Ishikawa (cell line): ENCODE measurements around the gene MYNN.

ENCODE experiments used
- CEBPB ChIP-seq: IDR thresholded peaks from 2 replicates; pipeline ENCODE4 v1.6.1; 2012
- CREB1 ChIP-seq: IDR thresholded peaks from 2 replicates; pipeline ENCODE4 v1.6.1; 2012; ENCODE audit warnings: low read depth
- EGR1 ChIP-seq: IDR thresholded peaks from 2 replicates; pipeline ENCODE4 v1.6.1; 2012
- EP300 ChIP-seq: IDR thresholded peaks from 2 replicates; pipeline ENCODE4 v1.6.1; 2012; ENCODE audit warnings: borderline replicate concordance
- FOXM1 ChIP-seq: IDR thresholded peaks from 2 replicates; pipeline ENCODE4 v1.6.1; 2012; ENCODE audit warnings: low read depth, borderline replicate concordance
- MAX ChIP-seq: IDR thresholded peaks from 2 replicates; pipeline ENCODE4 v1.6.1; 2012
- NFIC ChIP-seq: IDR thresholded peaks from 2 replicates; pipeline ENCODE4 v1.6.1; 2012
- RAD21 ChIP-seq: IDR thresholded peaks from 2 replicates; pipeline ENCODE4 v1.6.1; 2012; ENCODE audit warnings: low read depth
- REST ChIP-seq: IDR thresholded peaks from 2 replicates; pipeline ENCODE4 v1.6.1; 2012; ENCODE audit warnings: low read depth, mild to moderate bottlenecking
- TAF1 ChIP-seq: IDR thresholded peaks from 2 replicates; pipeline ENCODE4 v1.6.1; 2012; ENCODE audit warnings: low read depth, mild to moderate bottlenecking
- TCF12 ChIP-seq: IDR thresholded peaks from 2 replicates; pipeline ENCODE4 v1.6.1; 2012; ENCODE audit warnings: low read depth
- TEAD4 ChIP-seq: IDR thresholded peaks from 2 replicates; pipeline ENCODE4 v1.6.1; 2012
- USF1 ChIP-seq: IDR thresholded peaks from 2 replicates; pipeline ENCODE4 v1.6.1; 2012
- YY1 ChIP-seq: IDR thresholded peaks from 2 replicates; pipeline ENCODE4 v1.6.1; 2012; ENCODE audit warnings: low read depth
- ZBTB7A ChIP-seq: IDR thresholded peaks from 2 replicates; pipeline ENCODE4 v1.6.1; 2012; ENCODE audit warnings: low read depth

The MYNN gene

GRCh38 chr3:169748670-169749069 is 24.5 kb upstream of the MYNN start:
- TF ChIP-seq RAD21 (no peak), FOXM1 (no peak), YY1 (no peak), EGR1 (no peak), MAX (no peak), TEAD4 (no peak), ZBTB7A (no peak)

GRCh38 chr3:169750665-169751064 is 22.5 kb upstream of the MYNN start:
- TF ChIP-seq NFIC (no peak), YY1 (no peak), FOXM1 (no peak), TAF1 (no peak)

GRCh38 chr3:169751875-169752274 is 21.3 kb upstream of the MYNN start:
- TF ChIP-seq TAF1: no peak
- TF ChIP-seq FOXM1: no peak
- no peak for TF ChIP-seq NFIC
- TF ChIP-seq MAX: no peak
- TF ChIP-seq RAD21: no peak

GRCh38 chr3:169754711-169755110 is 18.5 kb upstream of the MYNN start:
- no peak for TF ChIP-seq CREB1
- TF ChIP-seq NFIC: no peak
- no peak for TF ChIP-seq EGR1
- no peak for TF ChIP-seq TCF12
- TF ChIP-seq RAD21: no peak
- no peak for TF ChIP-seq YY1
- TF ChIP-seq REST: no peak
- TF ChIP-seq USF1: no peak
- no peak for TF ChIP-seq FOXM1
- TF ChIP-seq TEAD4: no peak
- no peak for TF ChIP-seq MAX
- TF ChIP-seq CEBPB: no peak
- no peak for TF ChIP-seq TAF1
- TF ChIP-seq ZBTB7A: no peak
- no peak for TF ChIP-seq EP300

- TF ChIP-seq EP300 (no peak), CREB1 (no peak), YY1 (no peak), TCF12 (no peak), TEAD4 (no peak), REST (no peak), MAX (no peak)
Observed at GRCh38 chr3:169755488-169755887, 17.7 kb upstream of the MYNN start.

- TF ChIP-seq TCF12: no peak
- TF ChIP-seq CEBPB: no peak
- TF ChIP-seq TAF1: no peak
- TF ChIP-seq REST: no peak
- no peak for TF ChIP-seq ZBTB7A
- TF ChIP-seq USF1: no peak
- no peak for TF ChIP-seq CREB1
- no peak for TF ChIP-seq EP300
- TF ChIP-seq YY1: no peak
Observed at GRCh38 chr3:169758359-169758994, 14.7 kb upstream of the MYNN start.
